Stimulated activated CD4-positive, alpha-beta T cell treated with anti-CD3 and anti-CD28 coated beads, Interleukin-12 subunit alpha, Interleukin-12 subunit beta, amount 100 ng/mL, for 48 hours (primary cell): ENCODE measurements around the gene AOAH.

Experiments
- DNase-seq, 3 donors: peaks; one replicate each; pipeline ENCODE4 v3.0.0-alpha.2; 2020; ENCODE audit warnings: low read depth in 2 of 3, low spot score in 1 of 3

Gene AOAH

GRCh38 chr7:36605261-36606051 is 118.8 kb downstream of the AOAH start:
- DNase-seq = no peak

- DNase-seq = no peak
Observed at GRCh38 chr7:36604806-36605205, 119.5 kb downstream of the AOAH start.

GRCh38 chr7:36602934-36603887 is 121.1 kb downstream of the AOAH start:
- no peak for DNase-seq

GRCh38 chr7:36602511-36602910 is 121.8 kb downstream of the AOAH start:
- DNase-seq = no peak

GRCh38 chr7:36601601-36602000 is 122.7 kb downstream of the AOAH start:
- DNase-seq = no peak

GRCh38 chr7:36600869-36601530 is 123.3 kb downstream of the AOAH start:
- DNase-seq = peak in 1 of 3 donors; percentile 22

- DNase-seq = no peak
Observed at GRCh38 chr7:36600314-36600682, 124.0 kb downstream of the AOAH start.

- DNase-seq = no peak
Observed at GRCh38 chr7:36599645-36600313, 124.5 kb downstream of the AOAH start.

GRCh38 chr7:36598054-36598674 is 126.1 kb downstream of the AOAH start:
- DNase-seq = no peak

- DNase-seq = no peak
Observed at GRCh38 chr7:36597090-36597773, 127.1 kb downstream of the AOAH start.

- DNase-seq = no peak
Observed at GRCh38 chr7:36594445-36594844, 129.8 kb downstream of the AOAH start.

GRCh38 chr7:36591636-36592035 is 132.7 kb downstream of the AOAH start:
- no peak for DNase-seq

- DNase-seq = no peak
Observed at GRCh38 chr7:36589391-36589790, 134.9 kb downstream of the AOAH start.

- DNase-seq = no peak
Observed at GRCh38 chr7:36583318-36583717, 141.0 kb downstream of the AOAH start.

GRCh38 chr7:36575832-36576231 is 148.5 kb downstream of the AOAH start:
- no peak for DNase-seq

GRCh38 chr7:36573066-36573465 is 151.2 kb downstream of the AOAH start:
- DNase-seq = no peak

GRCh38 chr7:36571190-36571560 is 153.1 kb downstream of the AOAH start:
- DNase-seq = no peak

GRCh38 chr7:36570528-36571189 is 153.6 kb downstream of the AOAH start:
- no peak for DNase-seq

GRCh38 chr7:36568452-36568849 is 155.8 kb downstream of the AOAH start:
- no peak for DNase-seq
